ENCODE data around the gene SPATA31D1. TPM values are rescaled to one million over a fixed set of nuclear protein-coding genes. Genes with fewer than 3 reads are reported as not detected.
A peak's percentile ranks its signal among the peaks of the same experiment; 100 is the strongest.

The SPATA31D1 gene
- total RNA-seq, 2 donors from 2014 or later, result not detected

GRCh38 chr9:82012276-82012675 is 23.7 kb downstream of the SPATA31D1 start:
- intact Hi-C loops (cut with DNase I), result no loop called here
- H3K4me3 ChIP-seq, result no peak overlapping the region
- H3K27ac ChIP-seq, result no peak overlapping the region
- no peak for DNase-seq
- ATAC-seq, result no peak
- 63 to 84% methylated on average over 1 of the region's 1 CpG for WGBS, 2 donors
- no peaks in the 10 kb centered on the region for H3K27me3 ChIP-seq
- H3K9me3 ChIP-seq, result no peaks in the 10 kb centered on the region
- TF ChIP-seq, protein P1, sequence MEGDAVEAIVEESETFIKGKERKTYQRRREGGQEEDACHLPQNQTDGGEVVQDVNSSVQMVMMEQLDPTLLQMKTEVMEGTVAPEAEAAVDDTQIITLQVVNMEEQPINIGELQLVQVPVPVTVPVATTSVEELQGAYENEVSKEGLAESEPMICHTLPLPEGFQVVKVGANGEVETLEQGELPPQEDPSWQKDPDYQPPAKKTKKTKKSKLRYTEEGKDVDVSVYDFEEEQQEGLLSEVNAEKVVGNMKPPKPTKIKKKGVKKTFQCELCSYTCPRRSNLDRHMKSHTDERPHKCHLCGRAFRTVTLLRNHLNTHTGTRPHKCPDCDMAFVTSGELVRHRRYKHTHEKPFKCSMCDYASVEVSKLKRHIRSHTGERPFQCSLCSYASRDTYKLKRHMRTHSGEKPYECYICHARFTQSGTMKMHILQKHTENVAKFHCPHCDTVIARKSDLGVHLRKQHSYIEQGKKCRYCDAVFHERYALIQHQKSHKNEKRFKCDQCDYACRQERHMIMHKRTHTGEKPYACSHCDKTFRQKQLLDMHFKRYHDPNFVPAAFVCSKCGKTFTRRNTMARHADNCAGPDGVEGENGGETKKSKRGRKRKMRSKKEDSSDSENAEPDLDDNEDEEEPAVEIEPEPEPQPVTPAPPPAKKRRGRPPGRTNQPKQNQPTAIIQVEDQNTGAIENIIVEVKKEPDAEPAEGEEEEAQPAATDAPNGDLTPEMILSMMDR (IDR thresholded peaks at IDR 0.05), result no peak
- no peak for TF ChIP-seq POLR2A (IDR thresholded peaks at IDR 0.05)
- H3K36me3 ChIP-seq (replicated peaks in 1 of 2; ENCODE audit: insufficient read depth in 1 of 2, low read depth in 2 of 2), result no peaks in the 10 kb centered on the region
- peaks cover 5% of the 10 kb centered on the region for H3K4me1 ChIP-seq

GRCh38 chr9:82020331-82020730 is 31.8 kb downstream of the SPATA31D1 start:
- Histone ChIP-seq H3K36me3 (replicated peaks in 1 of 2; ENCODE audit: insufficient read depth in 1 of 2, low read depth in 2 of 2) (no peaks in the 10 kb centered on the region), H3K4me1 (no peaks in the 10 kb centered on the region), H3K4me3 (no peak overlapping the region), H3K27ac (no peak overlapping the region), H3K9me3 (no peaks in the 10 kb centered on the region), H3K27me3 (no peaks in the 10 kb centered on the region)
- DNase-seq (no peak), ATAC-seq (no peak)
- intact Hi-C loops (cut with DNase I), result no loop called here
- TF ChIP-seq, protein P1 (IDR thresholded peaks at IDR 0.05), result no peak
- TF ChIP-seq POLR2A (IDR thresholded peaks at IDR 0.05), result no peak

GRCh38 chr9:82021198-82021597 is 32.6 kb downstream of the SPATA31D1 start:
- intact Hi-C loops (cut with DNase I), result no loop called here
- no peaks in the 10 kb centered on the region for H3K4me1 ChIP-seq
- DNase-seq, result peak in 2 of 4 donors; percentile 13 to 56

DNA sequence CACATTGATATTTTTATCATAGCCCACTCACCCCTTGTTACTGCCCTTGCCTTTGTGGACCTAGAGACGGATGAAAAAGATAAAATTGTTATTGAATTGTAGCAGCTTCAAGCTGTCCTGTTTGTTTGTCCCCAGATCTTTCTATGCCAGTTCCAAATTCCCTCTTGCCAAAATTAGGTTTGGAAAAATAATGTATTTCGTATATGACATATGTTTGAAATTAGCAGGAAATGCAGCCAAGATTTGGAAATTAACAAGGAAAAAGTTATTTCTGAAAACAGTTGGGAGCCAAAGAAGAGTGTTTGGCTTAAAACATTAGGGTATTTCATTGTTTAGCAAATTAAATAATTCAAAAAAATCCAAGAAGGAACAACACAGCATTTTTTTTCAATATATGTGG is 33.5 kb downstream of the SPATA31D1 start:
- H3K9me3 ChIP-seq, result no peaks in the 10 kb centered on the region
- no peak for TF ChIP-seq POLR2A (IDR thresholded peaks at IDR 0.05)
- TF ChIP-seq, protein P1 (IDR thresholded peaks at IDR 0.05), result no peak
- H3K36me3 ChIP-seq (replicated peaks in 1 of 2; ENCODE audit: insufficient read depth in 1 of 2, low read depth in 2 of 2), result no peaks in the 10 kb centered on the region
- H3K4me3 ChIP-seq, result no peak overlapping the region
- H3K27ac ChIP-seq, result no peak overlapping the region
- H3K4me1 ChIP-seq, result no peaks in the 10 kb centered on the region
- no peaks in the 10 kb centered on the region for H3K27me3 ChIP-seq
- ATAC-seq (no peak), DNase-seq (no peak)
- 56 to 61% methylated on average over 2 of the region's 2 CpGs for WGBS, 2 donors
- intact Hi-C loops (cut with DNase I), result no loop called here

More at GRCh38 chr9:82021198-82021597, 32.6 kb downstream of the SPATA31D1 start:
- Histone ChIP-seq H3K27me3 (no peaks in the 10 kb centered on the region), H3K4me3 (no peak overlapping the region), H3K27ac (no peak overlapping the region), H3K36me3 (replicated peaks in 1 of 2; ENCODE audit: insufficient read depth in 1 of 2, low read depth in 2 of 2) (no peaks in the 10 kb centered on the region), H3K9me3 (no peaks in the 10 kb centered on the region)
- no peak for ATAC-seq
- TF ChIP-seq, protein P1 (IDR thresholded peaks at IDR 0.05), result no peak

DNA sequence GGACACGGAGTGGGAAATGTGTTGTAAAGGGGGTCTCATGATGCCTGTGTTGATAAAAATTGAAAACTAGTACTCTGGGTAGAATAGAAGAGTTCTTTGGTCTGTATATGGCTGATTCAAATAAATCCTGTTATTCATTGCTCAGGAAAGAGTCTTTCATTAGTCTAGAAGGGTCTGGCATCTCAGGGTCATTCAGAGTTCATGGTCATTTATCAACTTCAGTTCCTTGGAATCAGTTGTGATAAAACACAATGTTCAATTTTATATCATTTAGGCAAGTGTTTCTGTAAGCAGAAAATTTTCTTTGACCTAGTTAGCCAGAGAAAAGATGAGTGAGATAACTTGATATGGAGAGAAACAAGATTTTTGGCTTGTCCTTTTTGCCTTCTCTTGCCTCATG is 36.3 kb downstream of the SPATA31D1 start:
- Histone ChIP-seq H3K4me3 (no peak overlapping the region), H3K27ac (no peak overlapping the region), H3K36me3 (replicated peaks in 1 of 2; ENCODE audit: insufficient read depth in 1 of 2, low read depth in 2 of 2) (no peaks in the 10 kb centered on the region), H3K4me1 (no peaks in the 10 kb centered on the region), H3K27me3 (no peaks in the 10 kb centered on the region), H3K9me3 (no peaks in the 10 kb centered on the region)
- DNase-seq (no peak), ATAC-seq (no peak)
- TF ChIP-seq, protein P1 (IDR thresholded peaks at IDR 0.05), result no peak
- TF ChIP-seq POLR2A (IDR thresholded peaks at IDR 0.05), result no peak
- WGBS, 2 donors, result 45 to 52% methylated on average over 1 of the region's 1 CpG
- intact Hi-C loops (cut with DNase I), result no loop called here
